ENCODE measurements around the gene ADORA2B. TPM values are rescaled to one million over a fixed set of nuclear protein-coding genes. Genes with fewer than 3 reads are reported as not detected.

The ADORA2B gene
- total and polyA plus RNA-seq, 4 experiments from 2014 or later = 0.23 to 1.8 (median 0.41) TPM

GRCh38 chr17:16023881-16024280 lies 79.0 kb downstream of the ADORA2B start:
- Histone ChIP-seq H3K9me3 (ENCODE audit: control insufficient read depth in 1 of 2, low read length in 2 of 2) (no peaks in the 10 kb centered on the region), H3K4me1 (ENCODE audit: insufficient read depth, low read length) (peaks cover 11% of the 10 kb centered on the region), H3K4me3 (ENCODE audit: low read length in 2 of 2) (no peak overlapping the region), H3K27me3 (ENCODE audit: insufficient read depth, low read length) (no peaks in the 10 kb centered on the region), H3K27ac (ENCODE audit: low read depth, low read length) (no peak overlapping the region), H3K36me3 (ENCODE audit: insufficient read depth, low read length) (peaks cover 49% of the 10 kb centered on the region)
- H3K4me1 Mint-ChIP-seq = peaks cover 11 to 30% (median 18%) of the 10 kb centered on the region in 4 donors
- peak overlapping the region in 4 of 7 donors; percentile 8 to 56 (median 24) for H3K27ac Mint-ChIP-seq
- DNase-seq = no peak
- CTCF ChIA-PET (ENCODE audit: partially characterized antibody) = no interaction called here
- peaks cover 47 to 78% of the 10 kb centered on the region in 2 donors for H3K36me3 Mint-ChIP-seq
- no peaks in the 10 kb centered on the region for H3K27me3 Mint-ChIP-seq
- no peak overlapping the region for H3K4me3 Mint-ChIP-seq
- H3K9me3 Mint-ChIP-seq = peaks cover 0 to 2% (median 0%) of the 10 kb centered on the region in 8 donors
- intact Hi-C loops (cut with micrococcal nuclease) = no loop called here
- POLR2A ChIA-PET (ENCODE audit: partially characterized antibody) = no interaction called here

GRCh38 chr17:16025202-16025601 lies 80.3 kb downstream of the ADORA2B start:
- Histone ChIP-seq H3K4me1 (ENCODE audit: insufficient read depth, low read length) (peaks cover 11% of the 10 kb centered on the region), H3K36me3 (ENCODE audit: insufficient read depth, low read length) (peaks cover 57% of the 10 kb centered on the region), H3K9me3 (ENCODE audit: control insufficient read depth in 1 of 2, low read length in 2 of 2) (no peaks in the 10 kb centered on the region), H3K27ac (ENCODE audit: low read depth, low read length) (no peak overlapping the region), H3K27me3 (ENCODE audit: insufficient read depth, low read length) (no peaks in the 10 kb centered on the region), H3K4me3 (ENCODE audit: low read length in 2 of 2) (no peak overlapping the region)
- Mint-ChIP-seq H3K4me3 (no peak overlapping the region), H3K9me3 (peaks cover 0 to 2% (median 0%) of the 10 kb centered on the region in 8 donors), H3K4me1 (peaks cover 9 to 30% (median 18%) of the 10 kb centered on the region in 4 donors), H3K36me3 (peaks cover 56 to 78% of the 10 kb centered on the region in 2 donors), H3K27ac (peak overlapping the region in 2 of 7 donors; percentile 60 to 77), H3K27me3 (no peaks in the 10 kb centered on the region)
- CTCF ChIA-PET (ENCODE audit: partially characterized antibody) = no interaction called here
- POLR2A ChIA-PET (ENCODE audit: partially characterized antibody) = interaction anchor here (1.5 kb wide), 1 partner anchor 14 kb away, joined by 3 read pairs; no protein-coding TSS in a partner anchor
- intact Hi-C loops (cut with micrococcal nuclease) = no loop called here
- DNase-seq = no peak

Other genes with a start within 250 kb of the ADORA2B start
- gene ZNF286A, start 245.4 kb upstream of the ADORA2B start, total RNA-seq = 10 to 100 TPM; 30.3 to 35.4 TPM
- gene ZNF286A, start 245.4 kb upstream of the ADORA2B start, polyA plus RNA-seq = 10 to 100 TPM; 10.8 to 13.5 TPM
- under 1 TPM; 0.19 to 0.49 TPM for gene TBC1D26, start 212.8 kb upstream of the ADORA2B start, total RNA-seq
- not detected for gene TBC1D26, start 212.8 kb upstream of the ADORA2B start, polyA plus RNA-seq
- gene ZSWIM7, start 54.6 kb downstream of the ADORA2B start, total RNA-seq = 10 to 100 TPM; 30.2 to 30.9 TPM
- 10 to 100 TPM; 56.9 to 66.5 TPM for gene ZSWIM7, start 54.6 kb downstream of the ADORA2B start, polyA plus RNA-seq
- 10 to 100 TPM; 34.1 to 36.3 TPM for gene TTC19, start 54.7 kb downstream of the ADORA2B start, total RNA-seq
- gene TTC19, start 54.7 kb downstream of the ADORA2B start, polyA plus RNA-seq = 10 to 100 TPM; 38.0 to 61.4 TPM

Data from CD4-positive, alpha-beta memory T cell (primary cell).